ENCODE measurements around the gene ANKRD35.

ANKRD35 gene

DNA sequence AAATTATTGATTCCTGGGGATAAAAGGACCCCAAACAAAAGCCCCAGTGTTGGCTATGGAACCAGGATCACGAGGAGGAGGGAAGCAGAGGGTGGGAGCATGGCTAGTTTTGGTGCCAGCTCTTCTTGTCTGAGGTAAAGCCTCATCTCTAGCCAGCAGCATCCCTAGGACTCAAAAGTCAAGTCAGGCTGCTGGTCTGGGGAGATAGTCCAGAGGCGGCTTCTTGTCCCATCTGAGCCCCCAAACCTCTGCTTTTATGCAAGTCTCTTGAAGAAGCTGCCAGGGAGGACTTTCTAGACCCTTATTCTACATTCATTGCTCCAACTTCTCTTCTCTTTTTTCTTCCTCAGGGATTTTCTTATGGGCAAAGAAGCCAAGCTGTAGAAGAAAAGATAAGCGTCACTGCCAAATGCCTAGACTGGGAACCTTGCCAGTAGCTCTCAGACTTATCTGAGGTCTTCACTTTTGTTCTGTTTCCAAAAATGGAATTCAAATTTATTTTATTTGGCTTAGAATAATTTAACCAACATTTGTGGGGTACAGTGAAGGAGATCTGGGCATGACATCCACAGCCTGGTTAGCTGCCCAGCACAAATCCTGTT lies 6.9 kb upstream of the ANKRD35 start:
- DNase-seq = no peak

DNA sequence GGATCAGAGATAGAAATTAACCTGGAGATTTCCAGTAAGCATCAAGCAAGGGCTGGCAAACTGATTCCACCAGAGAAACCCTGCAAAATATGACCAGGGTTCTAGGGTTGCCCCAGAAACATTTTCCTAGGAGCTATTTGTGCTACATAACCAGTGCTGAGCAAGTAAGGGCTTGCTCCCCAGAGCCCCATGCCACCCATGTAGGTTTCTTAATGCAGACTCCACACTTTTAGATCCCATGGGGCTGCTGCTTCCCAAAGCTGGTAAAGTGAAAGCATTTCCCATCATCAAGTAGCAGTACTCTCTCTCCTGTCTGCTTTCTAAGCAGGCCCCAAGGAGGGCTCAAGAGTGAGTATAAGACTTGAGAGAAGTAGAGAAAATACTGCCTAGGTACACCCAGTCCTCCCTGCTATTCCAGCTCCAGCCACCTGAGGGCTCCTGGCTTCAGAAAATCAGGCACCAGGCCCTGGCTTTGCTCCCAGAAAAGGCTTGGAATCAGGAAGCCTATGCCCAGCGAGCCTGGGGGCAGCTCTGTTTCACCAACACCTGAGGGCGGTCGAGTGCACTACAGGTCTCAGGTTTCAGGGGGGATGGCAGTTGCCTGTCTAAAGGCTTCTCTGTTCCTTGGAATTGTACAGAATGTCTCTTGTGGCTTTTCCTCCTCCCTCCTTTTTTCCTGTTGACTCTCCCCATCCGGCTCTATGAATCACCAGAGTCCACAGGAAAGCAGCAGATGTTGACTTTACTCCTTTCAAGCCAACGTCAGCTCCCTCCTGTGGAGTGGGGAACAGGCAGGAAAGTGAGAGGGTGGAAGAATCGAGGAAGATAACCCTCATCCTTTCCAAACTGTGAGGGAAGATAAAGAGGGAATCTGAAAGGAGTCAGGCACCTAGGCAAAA lies 6.2 kb upstream of the ANKRD35 start:
- DNase-seq = peak; percentile 49

DNA sequence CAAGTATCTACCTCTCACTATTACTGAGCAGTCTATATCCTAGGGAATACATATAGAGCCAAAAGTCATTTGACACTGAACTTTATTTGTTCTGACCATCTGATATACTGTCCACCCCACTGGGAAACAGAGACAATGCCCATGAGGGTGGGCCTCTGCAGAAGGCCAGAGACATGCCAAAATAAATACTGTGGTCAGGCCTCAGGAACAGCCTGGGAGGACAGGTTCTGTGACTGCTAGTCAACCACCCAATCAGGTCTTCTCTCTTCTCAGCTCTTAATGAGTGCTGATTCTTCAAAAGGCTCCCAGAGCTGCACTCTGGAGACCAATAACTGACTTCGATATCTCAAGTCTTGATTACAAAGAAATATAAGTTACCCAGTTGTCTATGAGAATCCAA lies 5.5 kb upstream of the ANKRD35 start:
- no peak for DNase-seq

DNA sequence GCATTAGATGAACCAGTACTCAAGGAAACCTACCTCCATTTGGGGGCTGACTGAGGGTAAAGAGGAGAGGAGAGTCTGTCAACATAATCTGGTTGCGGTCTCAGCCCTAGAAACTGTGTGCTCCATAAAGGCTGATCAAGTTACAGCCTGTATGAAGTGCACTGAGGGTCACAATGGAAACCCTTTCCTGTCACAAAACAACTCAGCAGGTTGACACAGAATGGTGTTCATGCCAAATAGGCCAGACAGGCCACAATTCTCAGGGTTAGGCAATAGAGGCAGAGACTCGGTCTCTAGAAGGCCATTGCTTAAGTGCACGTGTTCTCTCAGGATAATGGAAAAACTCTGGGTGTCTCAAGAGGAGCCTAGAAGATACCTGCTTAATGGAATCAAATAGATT lies 4.1 kb upstream of the ANKRD35 start:
- DNase-seq = no peak

DNA sequence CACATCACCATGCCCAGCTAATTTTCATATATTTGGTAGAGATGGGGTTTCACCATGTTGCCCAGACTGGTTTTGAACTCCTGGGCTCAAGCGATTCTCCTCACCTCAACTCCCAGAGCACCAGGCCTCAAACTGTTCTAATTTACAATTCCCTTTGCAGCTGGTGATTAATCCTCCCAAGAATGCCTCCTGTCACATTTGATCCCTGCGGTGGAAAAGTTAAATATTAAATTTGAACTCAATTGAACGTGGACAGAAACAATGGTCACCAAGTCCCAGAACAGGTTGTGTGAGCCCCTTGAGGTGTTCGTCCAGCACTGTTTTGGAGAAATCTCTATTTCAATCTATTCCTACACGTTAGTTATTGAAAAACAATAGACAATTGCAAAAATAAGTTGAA lies 2.0 kb upstream of the ANKRD35 start:
- no peak for DNase-seq

DNA sequence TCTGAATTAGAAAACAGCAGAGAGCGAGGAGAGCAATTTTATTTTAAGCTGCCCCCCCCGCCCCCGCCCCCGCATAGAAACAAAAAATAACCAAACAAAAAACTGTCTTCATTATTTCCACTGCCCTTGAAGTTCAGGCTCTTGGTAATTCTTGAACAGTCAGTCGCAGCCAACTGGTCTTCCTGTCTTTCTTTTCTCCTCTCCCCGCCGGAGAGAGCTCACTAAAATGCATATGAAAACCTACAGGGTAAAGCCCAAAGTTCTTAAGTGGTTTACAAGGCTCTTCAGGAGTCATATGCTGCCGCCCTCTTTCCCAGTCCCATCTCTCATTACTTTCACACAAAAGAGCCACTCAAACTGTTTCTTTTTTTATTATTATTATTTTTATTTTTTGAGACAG lies 1.1 kb upstream of the ANKRD35 start:
- no peak for DNase-seq

DNA sequence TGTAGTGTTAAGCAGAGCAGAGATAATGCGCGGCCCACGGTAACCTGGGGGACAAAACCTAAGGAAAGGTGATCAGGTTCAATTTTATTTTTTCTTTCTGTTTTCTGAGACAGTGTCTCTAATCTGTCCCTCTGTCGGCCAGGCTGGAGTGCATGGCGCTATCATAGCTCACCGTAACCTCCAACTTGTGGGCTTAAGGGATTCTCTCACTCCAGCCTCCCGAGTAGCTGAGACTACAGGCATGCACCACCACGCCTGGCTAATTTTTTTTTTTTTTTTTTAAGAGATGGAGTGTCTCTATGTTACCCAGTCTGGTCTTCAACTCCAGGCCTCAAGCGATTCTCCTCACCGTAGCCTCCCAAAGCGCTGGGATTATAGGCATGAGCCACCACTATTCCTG lies 724 bp upstream of the ANKRD35 start:
- no peak for DNase-seq

DNA sequence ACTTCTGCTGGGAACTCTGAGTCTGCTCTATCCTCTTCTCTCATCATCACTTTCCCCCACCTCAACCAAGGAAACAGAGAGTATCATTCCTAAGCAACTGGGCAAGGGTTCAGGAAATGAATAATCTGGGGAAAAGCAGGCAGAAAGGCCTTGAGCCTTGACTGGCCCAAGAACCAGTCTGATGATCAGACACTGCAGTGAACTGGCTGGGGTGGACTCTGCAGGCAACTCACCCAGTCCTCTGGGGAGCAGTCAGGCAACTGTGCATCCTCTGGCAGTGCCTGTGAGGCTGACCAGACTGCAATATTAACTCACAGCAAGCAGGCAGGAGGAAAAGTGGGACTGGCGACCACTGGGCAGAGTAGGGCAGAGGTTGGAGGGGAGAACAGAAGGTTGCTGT lies 991 bp downstream of the ANKRD35 start:
- no peak for DNase-seq

DNA sequence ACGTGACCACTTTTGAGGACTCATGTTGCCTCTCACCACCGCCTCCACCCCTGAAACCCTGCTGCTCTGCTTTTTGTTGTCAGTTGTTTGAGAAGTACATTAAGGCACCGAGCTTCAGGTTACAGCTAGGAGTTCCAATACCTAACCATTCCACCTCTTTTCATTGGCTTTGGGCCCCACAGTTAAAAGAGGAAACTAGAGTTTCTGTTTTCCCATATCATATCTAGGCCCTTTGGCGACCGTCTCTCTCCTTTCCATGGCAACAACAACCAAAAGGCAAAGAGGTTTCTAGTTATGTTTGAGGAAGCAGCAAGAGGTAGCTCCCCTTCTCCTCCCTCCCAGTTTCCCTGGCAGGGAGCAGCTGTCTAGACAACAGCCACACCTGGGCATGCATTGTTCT lies 5.9 kb downstream of the ANKRD35 start:
- no peak for DNase-seq

DNA sequence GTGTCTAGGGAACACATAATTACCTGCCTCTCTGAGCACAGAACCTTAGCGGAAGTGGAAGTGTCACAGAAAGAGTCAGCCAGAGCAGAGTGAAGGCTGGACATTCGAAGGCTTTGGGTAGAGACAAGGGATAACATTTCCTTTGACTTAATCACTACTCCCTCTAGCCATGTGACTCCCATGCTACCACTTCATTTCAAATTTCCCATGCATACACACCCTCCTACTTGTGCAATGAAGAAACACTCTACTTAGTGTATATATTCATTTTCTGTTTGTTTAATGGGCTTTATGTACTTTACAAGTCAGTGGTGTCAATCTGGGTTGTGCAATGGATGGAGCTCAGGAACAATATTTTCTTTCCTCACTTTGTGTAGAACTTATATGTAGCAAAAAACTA lies 6.9 kb downstream of the ANKRD35 start:
- DNase-seq = no peak

DNA sequence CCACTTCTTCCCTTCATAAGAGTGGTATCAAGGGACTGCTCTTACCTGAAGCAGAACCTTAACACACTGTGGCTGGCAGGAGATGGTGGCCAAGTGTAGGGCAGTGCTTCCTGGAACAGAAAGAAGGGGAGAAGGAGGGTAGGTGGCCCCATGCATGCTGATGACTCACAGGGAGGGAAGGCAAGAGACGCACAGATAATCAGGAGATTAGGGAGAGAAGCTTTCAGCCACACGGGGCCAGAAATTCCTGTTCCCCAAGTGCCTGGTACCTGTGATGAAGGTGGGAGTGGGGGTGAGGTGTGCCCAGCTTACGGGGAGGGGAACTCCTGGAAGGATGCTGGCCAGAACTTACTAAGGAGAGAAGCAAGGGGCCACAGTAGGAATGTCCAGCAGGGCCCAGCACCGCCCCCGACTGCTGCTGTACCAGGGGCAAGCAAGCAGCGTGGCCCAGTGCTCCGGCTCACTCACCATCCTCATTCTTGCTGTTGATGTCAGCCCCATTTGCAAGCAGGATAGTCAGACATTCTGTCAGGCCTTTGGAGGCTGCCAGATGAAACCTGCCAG lies 7.7 kb downstream of the ANKRD35 start:
- DNase-seq = no peak

DNA sequence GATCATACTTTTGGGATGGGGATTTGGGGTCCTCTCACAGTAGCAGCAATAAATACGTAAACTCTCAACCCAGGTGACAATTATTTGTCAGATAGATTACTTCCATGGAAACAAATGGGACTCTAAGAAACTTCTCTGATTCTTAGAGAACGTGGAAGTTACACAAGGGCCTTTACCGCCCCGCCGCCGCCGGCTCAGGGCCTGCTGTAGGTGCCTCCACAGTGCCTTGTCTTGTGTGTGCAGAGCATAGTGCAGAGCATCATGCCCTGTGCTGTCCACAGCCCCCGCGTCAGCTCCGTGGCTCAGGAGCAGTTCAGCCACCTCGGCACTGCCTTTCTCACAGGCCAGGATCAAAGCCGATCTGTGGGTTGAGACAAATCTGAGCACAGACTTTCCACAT lies 11.0 kb downstream of the ANKRD35 start:
- DNase-seq = no peak

DNA sequence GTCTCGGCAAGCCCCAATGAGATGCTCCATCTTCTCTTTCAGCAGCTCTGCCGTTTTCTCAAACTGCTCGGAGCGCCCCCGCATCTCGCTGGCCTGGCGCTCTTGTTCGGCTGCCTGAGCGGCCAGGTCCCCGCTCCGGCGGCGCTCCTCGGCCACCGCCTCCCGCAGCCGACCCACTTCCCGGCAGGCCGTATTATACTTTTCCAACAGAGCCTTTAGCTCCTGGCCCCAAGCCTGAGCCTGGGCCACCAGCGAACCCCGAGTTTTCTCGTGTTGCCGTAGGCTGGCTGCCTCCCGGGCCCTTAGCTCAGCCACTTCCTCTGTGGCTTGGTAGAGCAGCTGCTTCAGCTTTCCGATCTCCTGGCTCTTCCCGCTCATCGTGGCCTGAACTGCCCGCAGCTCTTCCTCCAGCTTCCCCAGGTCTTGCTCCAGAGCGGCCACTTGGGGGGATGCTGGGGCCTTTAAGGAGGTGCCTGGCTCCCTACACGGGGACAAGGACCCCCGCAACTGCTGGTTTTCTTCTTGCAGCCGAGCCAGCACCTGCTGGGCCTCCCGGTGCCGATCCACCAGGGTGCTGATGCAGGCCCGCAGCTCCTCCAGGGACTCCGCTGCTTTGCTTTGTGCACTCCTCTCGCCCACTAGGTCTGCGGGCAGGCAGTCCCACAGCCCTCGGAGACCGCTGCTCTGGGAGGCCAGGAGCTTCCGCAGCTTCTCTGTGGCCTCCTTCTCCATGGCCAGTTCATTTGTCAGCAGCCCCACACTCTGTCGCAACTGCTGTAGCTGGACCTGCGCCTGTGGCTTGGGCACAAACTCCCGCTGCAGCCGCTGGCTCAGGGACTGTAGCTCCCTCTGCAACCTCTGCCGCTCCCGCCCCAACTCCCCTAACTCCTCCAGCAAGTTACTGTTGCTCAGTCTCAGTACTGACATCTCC lies 13.4 kb downstream of the ANKRD35 start:
- peak; percentile 34 for DNase-seq

DNA sequence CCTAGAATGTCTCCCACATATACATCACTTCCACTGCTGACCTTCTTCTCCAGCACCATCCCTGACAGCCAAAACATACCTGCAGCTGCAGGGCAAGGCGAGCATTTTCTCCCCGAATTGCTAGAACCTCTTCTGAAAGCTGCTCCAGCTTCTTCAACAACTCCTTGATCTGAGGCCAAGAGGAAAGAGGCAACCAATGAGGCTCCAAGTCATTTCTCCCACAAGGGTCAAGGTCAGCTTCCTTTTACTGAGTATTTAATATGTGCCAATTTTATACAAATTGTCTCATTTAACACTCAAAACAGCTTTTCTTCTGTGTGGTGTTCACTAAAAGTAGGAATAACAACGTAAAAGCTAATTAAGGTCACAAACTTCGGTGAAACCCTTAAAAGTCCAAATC lies 17.4 kb downstream of the ANKRD35 start:
- DNase-seq = no peak

DNA sequence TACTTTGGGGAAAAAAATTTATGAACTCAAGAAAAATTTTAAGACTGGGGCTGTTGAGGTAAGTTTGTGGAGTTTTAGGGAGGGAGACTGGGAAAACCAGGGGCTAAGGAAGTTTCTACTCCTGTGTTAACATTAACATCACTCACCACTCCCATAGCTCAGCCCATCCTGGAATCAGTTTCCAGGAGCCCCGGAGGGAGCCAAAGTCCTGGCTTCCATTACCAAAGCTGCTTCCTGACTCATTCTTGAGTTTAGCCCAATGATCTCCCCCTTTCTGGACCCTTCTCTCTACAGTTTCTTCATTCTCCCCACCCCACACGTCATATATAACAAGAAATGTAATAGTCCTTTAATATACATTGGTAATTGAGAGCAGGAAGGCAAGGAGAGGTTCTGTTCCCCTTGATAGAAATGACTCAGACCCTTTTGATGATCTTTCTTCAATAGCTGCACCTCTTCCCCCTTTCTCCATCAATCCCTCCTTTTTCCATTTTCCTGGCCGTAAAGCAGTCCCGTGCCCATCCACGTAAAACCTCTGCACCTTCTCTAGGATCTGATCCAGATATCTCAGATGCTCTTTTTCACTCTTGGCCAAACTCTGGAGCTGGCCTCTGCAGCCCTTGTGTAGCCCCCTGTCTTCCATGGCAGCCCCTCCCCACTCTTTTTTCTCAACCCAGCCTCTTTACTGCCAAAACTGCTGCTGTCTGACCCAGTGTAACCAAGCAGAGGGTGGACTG lies 22.2 kb downstream of the ANKRD35 start:
- no peak for DNase-seq

DNA sequence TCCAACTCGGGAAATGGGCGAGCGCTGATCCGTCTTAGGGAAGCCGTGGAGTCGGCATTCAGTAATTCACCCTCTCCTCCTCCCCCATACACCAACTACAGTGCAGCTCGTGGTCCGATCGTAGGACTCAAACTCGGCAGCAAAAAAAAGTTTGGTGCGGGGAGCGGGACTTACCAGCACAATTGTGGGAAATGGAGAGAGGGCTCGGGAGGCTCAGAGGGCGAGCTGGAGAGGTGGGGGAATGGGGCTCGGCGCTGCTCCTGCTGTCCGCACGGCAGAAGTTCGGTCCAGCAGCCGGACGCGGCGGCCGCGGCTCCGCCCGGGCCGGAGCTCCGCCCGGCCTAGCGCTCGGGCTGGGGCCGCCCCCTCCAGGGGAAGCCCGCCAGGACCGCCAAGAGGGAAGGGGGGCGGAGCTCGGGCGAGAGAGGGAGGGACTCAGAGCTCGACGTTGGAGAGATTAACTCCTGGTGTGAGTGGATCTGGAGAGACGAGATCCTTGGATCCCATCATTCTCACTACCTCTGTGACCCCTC lies 26.1 kb downstream of the ANKRD35 start:
- peak; percentile 81 for DNase-seq

DNA sequence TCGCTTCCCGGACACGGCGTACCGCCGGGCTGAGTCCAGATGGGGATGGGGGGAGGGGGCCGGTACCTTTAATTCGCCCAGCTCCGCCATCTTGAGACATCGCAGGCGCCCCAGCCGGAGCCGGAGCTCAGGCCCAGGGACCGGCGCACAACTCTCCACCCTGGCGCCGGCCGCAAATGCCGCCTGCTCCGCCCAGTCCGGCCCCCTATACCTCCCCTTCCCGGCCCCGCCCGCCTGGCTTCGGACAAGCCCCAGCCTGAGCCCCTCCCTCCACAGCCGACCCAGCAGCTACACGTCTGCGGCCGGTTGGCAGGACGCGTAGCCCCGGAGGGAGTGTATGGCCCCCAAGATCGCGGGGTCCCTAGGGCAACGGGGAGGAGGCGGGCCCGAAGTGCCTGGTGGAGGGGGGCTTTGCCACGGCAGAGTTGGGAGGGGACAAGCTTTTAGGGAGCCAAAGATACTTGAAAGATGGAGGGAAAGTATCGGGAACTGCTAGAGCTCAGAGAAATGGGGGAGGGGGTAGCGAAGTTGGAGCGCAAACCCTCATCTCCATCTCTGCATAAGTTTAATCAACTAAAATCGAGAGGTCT lies 26.7 kb downstream of the ANKRD35 start, which contains the start of gene PIAS3:
Gene PIAS3, minus strand, starts transcription at position 181 of the 590 bp plus-strand sequence. Its CDS starts 91 bp downstream, at position 90.
- DNase-seq = peak; percentile 95

DNA sequence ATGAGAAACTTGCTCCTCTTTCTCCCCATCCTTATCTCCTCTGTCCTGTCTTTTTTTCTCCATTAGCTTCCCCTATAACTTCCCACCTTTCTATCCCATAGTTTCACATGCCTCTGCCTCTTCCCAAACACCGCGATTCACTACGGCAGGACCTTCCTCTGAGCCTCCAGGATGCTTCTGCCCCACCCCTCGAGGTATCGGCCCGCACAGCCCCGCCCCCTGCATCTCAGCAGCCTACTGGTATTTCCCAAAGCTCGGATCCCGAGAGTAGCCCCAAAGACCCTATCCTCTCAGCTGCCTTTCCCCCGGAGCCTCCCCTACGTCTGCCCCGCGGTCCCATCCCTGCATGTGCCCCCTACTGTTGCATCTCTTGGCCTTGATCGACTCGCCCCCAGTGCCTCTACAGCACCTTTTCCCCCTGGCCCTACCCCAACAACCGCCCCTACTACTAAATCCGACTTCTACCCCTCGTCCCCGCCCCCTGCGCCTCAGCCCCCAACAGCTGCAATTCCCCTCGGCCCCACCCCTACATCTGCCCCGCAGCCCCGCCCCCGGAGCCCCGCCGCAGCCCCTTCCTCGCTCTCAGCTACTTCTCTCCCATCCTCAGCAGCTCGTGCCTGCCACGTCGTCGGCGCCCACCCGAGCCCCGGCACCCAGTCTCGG lies 27.3 kb downstream of the ANKRD35 start:
- DNase-seq = peak; percentile 50

DNA sequence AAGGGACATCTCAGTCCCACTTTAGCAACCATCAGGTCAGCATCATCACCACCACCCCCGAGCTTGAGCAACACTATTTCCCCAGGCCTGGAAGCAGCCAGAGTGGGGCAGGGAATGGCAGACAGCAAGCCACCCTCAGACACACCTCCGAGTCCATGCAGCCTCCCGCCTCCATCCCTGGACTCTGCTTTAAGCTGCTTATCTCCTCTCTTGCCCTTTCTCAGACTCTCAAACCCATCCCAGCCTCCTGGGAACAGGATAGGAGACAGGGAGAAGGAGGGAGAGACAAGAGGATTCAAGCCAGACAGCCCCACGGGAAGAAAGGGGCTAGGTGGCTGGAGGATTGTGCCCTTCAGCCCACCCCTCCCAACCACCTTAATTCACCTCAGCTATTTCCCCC lies 28.5 kb downstream of the ANKRD35 start:
- no peak for DNase-seq

DNA sequence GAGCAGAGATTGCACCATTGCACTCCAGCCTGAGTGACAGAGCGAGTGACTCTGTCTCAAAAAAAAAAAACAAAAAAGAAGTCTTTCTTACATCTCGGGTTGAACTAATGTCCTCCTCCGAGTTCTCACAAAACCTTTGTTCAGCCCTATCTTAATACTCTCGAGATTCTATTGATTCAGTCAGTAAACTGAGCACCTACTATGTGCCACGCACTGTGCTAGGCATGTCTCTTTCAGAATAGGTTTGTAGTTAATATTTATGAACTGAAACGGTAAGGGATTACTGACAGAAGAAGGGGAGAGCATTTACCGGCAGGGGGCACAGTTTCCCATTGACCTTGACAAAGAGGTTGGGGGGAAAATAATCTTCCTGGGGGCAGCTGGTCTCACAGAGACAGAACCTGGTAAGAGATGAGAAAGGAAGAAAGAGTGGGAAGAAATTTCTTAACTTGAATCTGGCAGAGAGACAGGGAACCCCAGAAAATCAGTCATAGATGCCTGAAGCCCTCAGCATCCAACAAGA lies 30.2 kb downstream of the ANKRD35 start:
- DNase-seq = no peak

Measured in activated CD4-positive, alpha-beta T cell treated with anti-CD3 and anti-CD28 coated beads, Interleukin-10, Interleukin-2, amounts not matched to agents 100 ng/mL and 50 ng/mL, durations not matched to agents 16 hours and 8 hours (primary cell).